ENCODE data around the gene C10orf120. TPM values are rescaled to one million over a fixed set of nuclear protein-coding genes. Genes with fewer than 3 reads are reported as not detected.

The C10orf120 gene
- total and polyA plus RNA-seq, 2 experiments from 2014 or later = not detected

- no peaks in the 10 kb centered on the region for H3K36me3 ChIP-seq (ENCODE audit: insufficient read depth)
- no peaks in the 10 kb centered on the region for H3K27me3 ChIP-seq (ENCODE audit: insufficient read depth)
- peaks cover 8% of the 10 kb centered on the region; the same call in 1 of the 2 replicates for H3K4me1 ChIP-seq (ENCODE audit: insufficient read depth)
- DNase-seq (ENCODE audit: low spot score) = peak; percentile 89
- no peaks in the 10 kb centered on the region; the same call in 2 of the 3 replicates for H3K9me3 Mint-ChIP-seq
- no peak overlapping the region for H3K4me3 Mint-ChIP-seq
- no peak overlapping the region for H3K27ac ChIP-seq (ENCODE audit: low read depth)
- H2AFZ ChIP-seq = peak overlapping the region; percentile 84; the same call in 1 of the 2 replicates
- no peak overlapping the region for H3K27ac Mint-ChIP-seq
- TF ChIP-seq STAT1 (IDR thresholded peaks at IDR 0.05; ENCODE audit: unreplicated experiment) = no peak
- peak; percentile 94 to 98 for TF ChIP-seq CTCF (conservative IDR thresholded peaks at IDR 0.05; ENCODE audit: low read depth in 2 of 2)
- TF ChIP-seq ZNF331 (CRISPR knock-in tag; IDR thresholded peaks at IDR 0.05; ENCODE audit: low read depth) = no peak
- no peak for TF ChIP-seq ZNF462 (CRISPR knock-in tag; IDR thresholded peaks at IDR 0.05)
- no peak for TF ChIP-seq REST (IDR thresholded peaks at IDR 0.05; ENCODE audit: unreplicated experiment)
- TF ChIP-seq ZNF114 (CRISPR knock-in tag; IDR thresholded peaks at IDR 0.05) = no peak
- TF ChIP-seq POLR2AphosphoS5 (IDR thresholded peaks at IDR 0.05; ENCODE audit: low read depth) = no peak
- H3K9me2 ChIP-seq (ENCODE audit: insufficient read depth) = no peaks in the 10 kb centered on the region
- H3K4me3 ChIP-seq = no peak overlapping the region
- H3K79me2 ChIP-seq (replicated peaks; ENCODE audit: insufficient read depth) = no peaks in the 10 kb centered on the region
- peaks cover 18% of the 10 kb centered on the region for H3K4me1 Mint-ChIP-seq
- ATAC-seq = peak; percentile 98
- no peaks in the 10 kb centered on the region for H3F3A ChIP-seq (replicated peaks; ENCODE audit: low read depth)
- H3K36me3 Mint-ChIP-seq (ENCODE audit: low read depth) = no peaks in the 10 kb centered on the region
- no peak overlapping the region for H3K4me2 ChIP-seq
- H4K20me1 ChIP-seq (replicated peaks; ENCODE audit: insufficient read depth) = no peaks in the 10 kb centered on the region
- H3K27me3 Mint-ChIP-seq (ENCODE audit: insufficient read depth, low read depth, poor library complexity) = no peaks in the 10 kb centered on the region
These were observed 4.1 kb upstream of the C10orf120 start for GRCh38 chr10:122703483-122704448.

All from GM23338 (cell line).